GM23338 (cell line): Measurements from ENCODE around the gene PSKH1. TPM values are rescaled to one million over a fixed set of nuclear protein-coding genes. Genes with fewer than 3 reads are reported as not detected.
"Not testable (repeated sequence)": the region's sequence is repeated elsewhere in the genome, so short reads cannot be mapped to it uniquely, and the experiment has no call there.

Experiments used
- ATAC-seq: fragments of 200-7000 bp; cut with Tn5 transposase; 3 replicates; pipeline ENCODE4 v1.9.1; 2020
- DNase-seq: peaks from one replicate; pipeline ENCODE4 v3.0.0-alpha.2; 2015; ENCODE audit warnings: low spot score
- H2AFZ ChIP-seq: fragments of 200-600 bp; sonication (generic); 2 replicates; pipeline ENCODE4 v1.8.0; 2016; ENCODE audit warnings: antibody characterized with exemption, mild to moderate bottlenecking, moderate library complexity
- H3F3A ChIP-seq: fragments of 200-600 bp; sonication (generic); replicated peaks from 2 replicates; pipeline ENCODE4 v1.8.0; 2017; ENCODE audit warnings: antibody characterized with exemption, mixed run types, low read depth
- H3K27ac ChIP-seq: fragments of 200-600 bp; sonication (generic); 2 replicates; pipeline ENCODE4 v1.6.1; 2016; ENCODE audit warnings: low read depth
- H3K27me3 ChIP-seq: fragments of 200-600 bp; sonication (generic); 2 replicates; pipeline ENCODE4 v1.8.0; 2016; ENCODE audit warnings: mild to moderate bottlenecking, mixed run types, moderate library complexity; ENCODE audit not compliant: insufficient read depth
- H3K36me3 ChIP-seq: fragments of 200-600 bp; sonication (generic); 2 replicates; pipeline ENCODE4 v1.8.0; 2016; ENCODE audit warnings: mild to moderate bottlenecking; ENCODE audit not compliant: insufficient read depth
- H3K4me1 ChIP-seq: fragments of 200-600 bp; sonication (generic); 2 replicates; pipeline ENCODE4 v1.8.0; 2016; ENCODE audit warnings: mild to moderate bottlenecking, moderate library complexity; ENCODE audit not compliant: insufficient read depth
- H3K4me2 ChIP-seq: fragments of 200-600 bp; sonication (generic); 2 replicates; pipeline ENCODE4 v1.7.1; 2017; ENCODE audit warnings: mixed run types
- H3K4me3 ChIP-seq: fragments of 200-600 bp; sonication (generic); 2 replicates; pipeline ENCODE4 v1.6.1; 2016; ENCODE audit warnings: mixed run types
- H3K79me2 ChIP-seq: fragments of 200-600 bp; sonication (generic); replicated peaks from 2 replicates; pipeline ENCODE4 v1.8.0; 2017; ENCODE audit warnings: mild to moderate bottlenecking; ENCODE audit not compliant: insufficient read depth
- H3K9me2 ChIP-seq: fragments of 200-600 bp; sonication (generic); 2 replicates; pipeline ENCODE4 v1.8.0; 2017; ENCODE audit not compliant: insufficient read depth
- H4K20me1 ChIP-seq: fragments of 200-600 bp; sonication (generic); replicated peaks from 2 replicates; pipeline ENCODE4 v1.8.0; 2017; ENCODE audit warnings: mild to moderate bottlenecking; ENCODE audit not compliant: insufficient read depth
- H3K27ac Mint-ChIP-seq: 2 replicates; pipeline ENCODE4 v1.8.0; 2020; ENCODE audit warnings: inconsistent platforms, mild to moderate bottlenecking, moderate library complexity, mixed read lengths
- H3K27me3 Mint-ChIP-seq: 3 replicates; pipeline ENCODE4 v1.8.0; 2022; ENCODE audit warnings: low read depth, mild to moderate bottlenecking, moderate library complexity, mixed read lengths, inconsistent platforms; ENCODE audit not compliant: insufficient read depth, poor library complexity
- H3K36me3 Mint-ChIP-seq: 3 replicates; pipeline ENCODE4 v1.8.0; 2021; ENCODE audit warnings: low read depth, mild to moderate bottlenecking, inconsistent platforms, moderate library complexity, mixed read lengths
- H3K4me1 Mint-ChIP-seq: 3 replicates; pipeline ENCODE4 v1.8.0; 2020; ENCODE audit warnings: mild to moderate bottlenecking, inconsistent platforms, mixed read lengths
- H3K4me3 Mint-ChIP-seq: 3 replicates; pipeline ENCODE4 v1.8.0; 2021; ENCODE audit warnings: moderate library complexity, mild to moderate bottlenecking, inconsistent platforms, mixed read lengths
- H3K9me3 Mint-ChIP-seq: 3 replicates; pipeline ENCODE4 v1.8.0; 2020; ENCODE audit warnings: moderate library complexity, mild to moderate bottlenecking, inconsistent platforms, mixed read lengths
- EZH2 ChIP-seq: fragments of 200-600 bp; sonication (generic); IDR thresholded peaks from one replicate; pipeline ENCODE4 v1.8.0; 2017; ENCODE audit warnings: antibody characterized with exemption, mild to moderate bottlenecking, low read depth; ENCODE audit not compliant: unreplicated experiment
- JUNB ChIP-seq: IDR thresholded peaks from one replicate; pipeline ENCODE4 v1.6.1; 2016; ENCODE audit warnings: antibody characterized with exemption; ENCODE audit not compliant: unreplicated experiment
- NANOG ChIP-seq: IDR thresholded peaks from 2 replicates; pipeline ENCODE4 v1.6.1; 2016; ENCODE audit warnings: antibody characterized with exemption, borderline replicate concordance
- POLR2AphosphoS5 ChIP-seq: IDR thresholded peaks from 2 replicates; pipeline ENCODE4 v1.6.1; 2016; ENCODE audit warnings: antibody characterized with exemption, low read depth
- polyA plus RNA-seq: library from polyadenylated mRNA; unstranded; fragments of >200 nt; fragmentation: Nextera tagmentation; extraction: Ambion mirVana; gene quantifications from 2 replicates; pipeline ENCODE4 v1.2.1, GENCODE V29; 2016
- total RNA-seq: library from RNA; depleted of rRNA; stranded (reverse); fragments of >200 nt; shearing (Covaris generic); gene quantifications from 2 replicates; pipeline ENCODE4 v1.2.3, GENCODE V29; 2014

PSKH1 gene
- total and polyA plus RNA-seq, 2 experiments from 2014 or later, result 14.3 to 23.9 TPM

DNA sequence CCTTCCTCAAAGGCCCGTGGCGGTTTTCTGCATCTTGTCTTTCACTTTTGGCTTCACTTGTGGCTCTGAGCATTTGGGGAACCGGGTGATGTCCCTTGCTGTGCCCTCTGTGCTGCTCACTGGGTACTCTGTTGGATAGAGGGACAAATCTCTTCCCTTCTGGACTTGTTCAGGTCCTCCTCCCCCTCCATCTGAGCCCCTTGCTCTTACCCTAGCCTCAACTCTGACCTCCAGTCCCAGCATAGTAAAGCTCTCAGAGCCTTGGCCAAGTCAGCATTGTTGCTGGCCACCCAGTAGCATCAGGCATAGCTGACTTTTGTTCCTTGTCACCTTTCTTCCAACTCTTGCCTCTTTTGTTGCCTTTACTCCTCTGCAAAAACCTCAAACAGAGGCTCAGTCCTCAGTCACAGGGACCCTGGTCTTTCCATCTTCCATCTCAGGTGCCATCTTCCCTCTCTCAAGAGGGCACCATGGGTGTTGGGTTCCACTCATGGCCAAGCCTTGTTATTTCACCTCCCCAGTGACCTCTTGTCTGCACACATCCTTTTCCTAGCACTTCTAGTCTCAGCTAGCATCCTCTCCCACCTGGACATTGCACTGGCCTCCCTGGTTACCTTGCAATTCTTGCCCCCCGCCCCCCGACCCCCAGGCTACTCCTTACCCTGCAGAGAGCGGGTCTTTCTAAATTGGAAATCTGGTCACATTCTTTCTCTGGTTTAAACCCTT is 44.0 kb downstream of the PSKH1 start:
- peak overlapping the region; percentile 99 for H3K27ac Mint-ChIP-seq
- H3K4me3 ChIP-seq, result peak overlapping the region; percentile 98
- peaks cover 41% of the 10 kb centered on the region for H3K27me3 Mint-ChIP-seq
- H3K4me3 Mint-ChIP-seq, result peak overlapping the region; percentile 100
- peak overlapping the region; percentile 99 for H3K4me2 ChIP-seq
- H3K4me1 Mint-ChIP-seq, result peaks cover 25% of the 10 kb centered on the region
- H3K36me3 Mint-ChIP-seq, result peaks cover 22% of the 10 kb centered on the region; the same call in 2 of the 3 replicates
- H3K9me2 ChIP-seq, result no peaks in the 10 kb centered on the region
- DNase-seq, result no peak
- H3F3A ChIP-seq, result peaks cover 15% of the 10 kb centered on the region
- peaks cover 3% of the 10 kb centered on the region; the same call in 1 of the 2 replicates for H3K36me3 ChIP-seq
- no peak for ATAC-seq
- no peak overlapping the region for H2AFZ ChIP-seq
- peaks cover 5% of the 10 kb centered on the region; the same call in 1 of the 2 replicates for H3K79me2 ChIP-seq
- peaks cover 10% of the 10 kb centered on the region; the same call in 1 of the 2 replicates for H3K4me1 ChIP-seq
- 0 out of 3 replicates have a peak, but pooled peaks cover 3% of the 10 kb centered on the region for H3K9me3 Mint-ChIP-seq
- no peak for TF ChIP-seq JUNB
- H4K20me1 ChIP-seq, result peaks cover 15% of the 10 kb centered on the region
- no peak overlapping the region for H3K27ac ChIP-seq
- H3K27me3 ChIP-seq, result no peaks in the 10 kb centered on the region

DNA sequence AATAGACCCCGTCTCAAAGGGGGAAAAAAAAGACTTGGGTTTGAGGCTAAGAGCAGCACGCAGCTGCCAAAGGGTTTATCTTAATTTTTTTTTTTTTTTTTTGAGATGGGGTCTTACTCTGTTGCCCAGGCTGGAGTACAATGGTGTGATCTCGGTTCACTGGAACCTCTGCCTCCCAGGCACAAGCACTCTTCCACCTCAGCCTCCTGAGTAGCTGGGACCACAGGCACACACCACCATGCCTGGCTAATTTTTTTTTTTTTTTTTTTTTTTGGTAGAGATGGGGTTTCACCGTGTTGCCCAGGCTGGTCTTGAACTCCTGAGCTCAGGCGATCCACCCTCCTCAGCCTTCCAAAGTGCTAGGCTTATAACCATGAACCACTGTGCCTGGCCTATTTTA is 44.7 kb downstream of the PSKH1 start:
- H3K9me3 Mint-ChIP-seq, ATAC-seq, H3K79me2 ChIP-seq, H3K27ac ChIP-seq, H3K4me2 ChIP-seq, H3K36me3 ChIP-seq, H3K4me1 ChIP-seq, H3K27ac Mint-ChIP-seq, DNase-seq, H3K4me3 ChIP-seq, H2AFZ ChIP-seq, H3K27me3 ChIP-seq, H3K9me2 ChIP-seq: not testable (repeated sequence)
- H4K20me1 ChIP-seq, result peaks cover 17% of the 10 kb centered on the region
- Mint-ChIP-seq H3K27me3 (peaks cover 39% of the 10 kb centered on the region), H3K36me3 (peaks cover 17% of the 10 kb centered on the region; the same call in 2 of the 3 replicates), H3K4me1 (peaks cover 25% of the 10 kb centered on the region), H3K4me3 (peak overlapping the region; percentile 100; the same call in 1 of the 3 replicates)
- H3F3A ChIP-seq, result peaks cover 21% of the 10 kb centered on the region

DNA sequence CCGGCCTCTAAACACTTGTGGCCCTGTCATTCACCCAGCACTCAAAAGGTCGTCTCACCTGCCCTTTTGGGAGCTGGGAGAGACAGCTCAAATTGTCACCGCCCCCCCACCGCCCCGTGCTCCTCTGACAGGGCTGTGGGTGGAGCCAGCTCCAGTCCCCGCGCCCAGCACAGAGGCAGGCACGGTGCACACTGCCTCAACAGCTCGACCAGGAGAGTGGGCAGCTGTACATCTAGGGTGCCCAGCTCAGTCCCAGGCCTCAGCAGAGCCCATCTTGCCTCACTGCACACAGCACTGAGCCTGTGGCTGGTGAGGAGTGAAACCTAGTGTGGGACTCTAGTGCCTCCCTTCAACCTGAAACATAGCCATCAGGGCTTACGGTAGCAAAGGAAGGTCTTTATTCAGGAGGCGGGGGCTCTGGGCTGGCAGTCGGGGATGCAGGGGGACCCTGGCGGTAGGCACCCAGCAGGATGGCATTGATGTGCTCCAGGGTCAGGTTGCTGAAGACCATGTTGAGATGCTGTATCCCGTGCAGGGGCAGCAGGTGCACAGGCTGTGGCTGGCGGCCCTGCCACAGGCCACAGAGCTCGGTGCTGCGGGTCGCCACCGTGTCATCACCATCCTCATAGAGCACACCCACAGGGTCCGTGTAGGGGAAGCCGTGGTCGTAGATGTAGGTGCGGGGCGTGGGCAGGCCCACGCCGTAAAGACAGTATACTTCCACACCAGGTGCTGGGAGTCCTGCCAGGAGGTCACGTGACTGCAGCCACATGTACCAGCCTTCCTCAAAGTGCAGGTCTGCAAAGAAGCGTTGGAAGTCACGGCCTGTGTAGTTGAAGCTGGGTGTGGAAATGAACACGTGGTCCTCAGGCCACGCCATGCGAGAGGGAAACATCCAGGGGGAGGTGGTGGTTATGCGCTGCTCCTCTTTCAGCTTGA is 46.7 kb downstream of the PSKH1 start:
- peaks cover 13% of the 10 kb centered on the region; the same call in 2 of the 3 replicates for H3K36me3 Mint-ChIP-seq
- H3K27ac Mint-ChIP-seq, result no peak overlapping the region
- no peak overlapping the region for H3K4me3 Mint-ChIP-seq
- H3K4me1 Mint-ChIP-seq, result peaks cover 16% of the 10 kb centered on the region
- Histone ChIP-seq H3K36me3 (peaks cover 3% of the 10 kb centered on the region; the same call in 1 of the 2 replicates), H3F3A (peaks cover 20% of the 10 kb centered on the region), H3K27me3 (no peaks in the 10 kb centered on the region), H3K4me1 (no peaks in the 10 kb centered on the region), H3K79me2 (no peaks in the 10 kb centered on the region; the same call in 1 of the 2 replicates), H4K20me1 (peaks cover 14% of the 10 kb centered on the region), H2AFZ (no peak overlapping the region), H3K4me3 (no peak overlapping the region), H3K27ac (no peak overlapping the region), H3K9me2 (no peaks in the 10 kb centered on the region), H3K4me2 (no peak overlapping the region)
- H3K27me3 Mint-ChIP-seq, result peaks cover 27% of the 10 kb centered on the region
- 0 out of 3 replicates have a peak, but pooled peaks cover 3% of the 10 kb centered on the region for H3K9me3 Mint-ChIP-seq
- TF ChIP-seq POLR2AphosphoS5, result peak; percentile 44; the same call in 1 of the 2 replicates
- TF ChIP-seq JUNB, result no peak
- TF ChIP-seq NANOG, result no peak
- no peak for TF ChIP-seq EZH2
- no peak for DNase-seq
- ATAC-seq, result no peak
